Breast epithelium (tissue), 3 donors: ENCODE results near the gene ZNF366.

ENCODE experiments used
- CTCF ChIP-seq, 3 donors: fragments of 450-650 bp; IDR thresholded peaks; one replicate each; pipeline ENCODE4 v1.5.1; 2016 to 2017; ENCODE audit warnings: antibody characterized with exemption in 3 of 3, mild to moderate bottlenecking in 3 of 3, moderate library complexity in 3 of 3
- POLR2A ChIP-seq: fragments of 450-650 bp; IDR thresholded peaks from one replicate; pipeline ENCODE4 v1.6.1; 2016; ENCODE audit warnings: antibody characterized with exemption, mild to moderate bottlenecking, moderate library complexity
- POLR2AphosphoS5 ChIP-seq, 3 donors: sonication (generic); formaldehyde crosslinking; IDR thresholded peaks; one replicate each; pipeline ENCODE4 v1.6.1; 2017; ENCODE audit warnings: antibody characterized with exemption in 3 of 3

GRCh38 chr5:72474046-72474500 lies 33.1 kb downstream of the ZNF366 start:
- no peak for TF ChIP-seq CTCF (IDR thresholded peaks at IDR 0.05)
- no peak for TF ChIP-seq POLR2A
- TF ChIP-seq POLR2AphosphoS5 (IDR thresholded peaks at IDR 0.05), result no peak
